Neuronal stem cell (in vitro differentiated cells): ENCODE results near the gene PACC1.

Experiments
- DNase-seq: peaks from one replicate; pipeline ENCODE4 v3.0.0-alpha.2; 2013; ENCODE audit warnings: low spot score
- H2AFZ ChIP-seq: one replicate; pipeline ENCODE4 v1.6.1; 2013; ENCODE audit warnings: mild to moderate bottlenecking, low read length, inconsistent platforms
- H2AK5ac ChIP-seq: 2 replicates; pipeline ENCODE4 v1.6.1; 2013; ENCODE audit warnings: low read depth, mild to moderate bottlenecking, inconsistent platforms, low read length, moderate library complexity, mixed read lengths
- H2BK120ac ChIP-seq: 2 replicates; pipeline ENCODE4 v1.6.1; 2013; ENCODE audit warnings: low read depth, mild to moderate bottlenecking, inconsistent platforms, low read length, moderate library complexity, mixed read lengths
- H2BK12ac ChIP-seq: one replicate; pipeline ENCODE4 v1.6.1; 2013; ENCODE audit warnings: low read length, inconsistent platforms
- H2BK15ac ChIP-seq: 2 replicates; pipeline ENCODE4 v1.6.1; 2013; ENCODE audit warnings: mild to moderate bottlenecking, low read length, inconsistent platforms, mixed read lengths
- H2BK5ac ChIP-seq: one replicate; pipeline ENCODE4 v1.6.1; 2013; ENCODE audit warnings: inconsistent platforms, mild to moderate bottlenecking, low read length, moderate library complexity
- H3K14ac ChIP-seq: one replicate; pipeline ENCODE4 v1.6.1; 2013; ENCODE audit warnings: low read length, inconsistent platforms
- H3K18ac ChIP-seq: 2 replicates; pipeline ENCODE4 v1.6.1; 2013; ENCODE audit warnings: low read length, inconsistent platforms
- H3K23ac ChIP-seq: 2 replicates; pipeline ENCODE4 v1.6.1; 2013; ENCODE audit warnings: low read depth, mild to moderate bottlenecking, mixed read lengths, low read length, inconsistent platforms; ENCODE audit not compliant: poor library complexity
- H3K27ac ChIP-seq: replicated peaks from 3 replicates; pipeline ENCODE4 v1.5.1; 2013; ENCODE audit warnings: low read length, inconsistent platforms
- H3K27me3 ChIP-seq, 3 experiments: 2 replicates each; pipeline ENCODE4 v1.6.1; 2013; ENCODE audit warnings: low read length in 3 of 3, mild to moderate bottlenecking in 2 of 3, inconsistent platforms in 1 of 3, low read depth in 1 of 3, mixed read lengths in 1 of 3, moderate library complexity in 1 of 3; ENCODE audit not compliant: control insufficient read depth in 3 of 3, insufficient read depth in 3 of 3
- H3K36me3 ChIP-seq, 2 donors: replicated peaks in 1 of 2; 2 replicates each; pipeline ENCODE4 v1.6.1; 2013; ENCODE audit warnings: low read length in 2 of 2; ENCODE audit not compliant: control insufficient read depth in 2 of 2, insufficient read depth in 2 of 2
- H3K4ac ChIP-seq: 2 replicates; pipeline ENCODE4 v1.6.1; 2013; ENCODE audit warnings: inconsistent platforms, mild to moderate bottlenecking, low read length, moderate library complexity
- H3K4me1 ChIP-seq, 2 donors: 1 replicate in 1 of 2; 2 replicates in 1 of 2; pipeline ENCODE4 v1.6.1; 2013; ENCODE audit warnings: low read length in 2 of 2, low read depth in 1 of 2; ENCODE audit not compliant: control insufficient read depth in 2 of 2, insufficient read depth in 1 of 2
- H3K4me2 ChIP-seq: one replicate; pipeline ENCODE4 v1.6.1; 2013; ENCODE audit warnings: mild to moderate bottlenecking, low read length, inconsistent platforms; ENCODE audit not compliant: insufficient read depth, poor library complexity, severe bottlenecking
- H3K4me3 ChIP-seq, 2 donors: 2 replicates each; pipeline ENCODE4 v1.5.1; 2013; ENCODE audit warnings: low read length in 2 of 2, mild to moderate bottlenecking in 2 of 2, inconsistent platforms in 1 of 2, moderate library complexity in 1 of 2
- H3K79me1 ChIP-seq: one replicate; pipeline ENCODE4 v1.6.1; 2013; ENCODE audit warnings: low read depth, mild to moderate bottlenecking, inconsistent platforms, low read length, moderate library complexity
- H3K9ac ChIP-seq: one replicate; pipeline ENCODE4 v1.6.1; 2013; ENCODE audit warnings: mild to moderate bottlenecking, low read depth, low read length, inconsistent platforms; ENCODE audit not compliant: poor library complexity
- H3K9me3 ChIP-seq, 2 donors: replicated peaks in 1 of 2; 2 replicates each; pipeline versions ENCODE3 to v1.6.1; 2013; ENCODE audit warnings: low read length in 2 of 2, mild to moderate bottlenecking in 2 of 2, inconsistent platforms in 1 of 2, low read depth in 1 of 2, mixed read lengths in 1 of 2, moderate library complexity in 1 of 2; ENCODE audit not compliant: control insufficient read depth in 2 of 2, insufficient read depth in 1 of 2
- H4K8ac ChIP-seq: one replicate; pipeline ENCODE4 v1.6.1; 2013; ENCODE audit warnings: low read depth, mild to moderate bottlenecking, inconsistent platforms, low read length, moderate library complexity
- H4K91ac ChIP-seq: one replicate; pipeline ENCODE4 v1.6.1; 2013; ENCODE audit warnings: low read length, low read depth, mild to moderate bottlenecking, inconsistent platforms; ENCODE audit not compliant: poor library complexity
- WGBS, 2 donors: extraction: QIAGEN DNeasy Blood & Tissue Kit; methylation state at CpG; one replicate each; pipeline ENCODE4 v1.1.7; 2013; ENCODE audit warnings: missing lambda C conversion rate in 2 of 2, mixed read lengths in 1 of 2; ENCODE audit not compliant: insufficient read length in 2 of 2, insufficient replicate concordance in 1 of 2; ENCODE audit errors: extremely low coverage in 2 of 2; 5-methylcytosine and 5-hydroxymethylcytosine counted together

Gene PACC1

GRCh38 chr1:212415107-212415841 lies 588 bp upstream of the PACC1 start:
- peak overlapping the region; percentile 5 for H3K18ac ChIP-seq

GRCh38 chr1:212413902-212414327 lies 771 bp downstream of the PACC1 start:
- H3K14ac ChIP-seq, result peak overlapping the region; percentile 71
- no peak overlapping the region for H4K8ac ChIP-seq
- peaks cover 0 to 8% of the 10 kb centered on the region in 2 donors for H3K4me1 ChIP-seq
- peak overlapping the region; percentile 37 for H2AK5ac ChIP-seq
- H2BK5ac ChIP-seq, result peak overlapping the region; percentile 27
- H3K27ac ChIP-seq, result no peak overlapping the region
- no peak overlapping the region for H3K4ac ChIP-seq
- no peak overlapping the region for H2BK12ac ChIP-seq
- no peak overlapping the region for H2BK120ac ChIP-seq
- no peak overlapping the region for H2BK15ac ChIP-seq
- peaks cover 18 to 35% of the 10 kb centered on the region in 2 donors for H3K36me3 ChIP-seq
- no peak for DNase-seq
- peak overlapping the region; percentile 95 to 96 for H3K4me3 ChIP-seq
- peak overlapping the region; percentile 90 for H3K18ac ChIP-seq
- WGBS, 2 donors, result no CpG with 5 or more reads among the region's 21 CpGs
- no peak overlapping the region for H4K91ac ChIP-seq
- peak overlapping the region; percentile 98 for H3K23ac ChIP-seq
- peaks cover 0 to 13% (median 0%) of the 10 kb centered on the region in 3 experiments for H3K27me3 ChIP-seq
- H3K79me1 ChIP-seq, result no peaks in the 10 kb centered on the region
- no peaks in the 10 kb centered on the region for H3K9me3 ChIP-seq
- H3K4me2 ChIP-seq, result peak overlapping the region; percentile 78
- peak overlapping the region; percentile 100 for H2AFZ ChIP-seq
- H3K9ac ChIP-seq, result peak overlapping the region; percentile 92

More at GRCh38 chr1:212415107-212415841, 588 bp upstream of the PACC1 start:
- H2BK15ac ChIP-seq, result no peak overlapping the region
- no peak overlapping the region for H4K91ac ChIP-seq
- peak overlapping the region in 1 of 2 donors; percentile 95 for H3K4me3 ChIP-seq
- H2BK120ac ChIP-seq, result no peak overlapping the region
- H2BK5ac ChIP-seq, result no peak overlapping the region
- H3K9me3 ChIP-seq, result no peaks in the 10 kb centered on the region
- H2AK5ac ChIP-seq, result no peak overlapping the region
- no peak overlapping the region for H3K4ac ChIP-seq
- peaks cover 6 to 21% of the 10 kb centered on the region in 2 donors for H3K36me3 ChIP-seq
- no peak overlapping the region for H3K27ac ChIP-seq
- peaks cover 0 to 8% of the 10 kb centered on the region in 2 donors for H3K4me1 ChIP-seq
- no CpG with 5 or more reads among the region's 13 CpGs for WGBS, 2 donors
- H3K4me2 ChIP-seq, result peak overlapping the region; percentile 78
- DNase-seq, result no peak
- H3K23ac ChIP-seq, result peak overlapping the region; percentile 98
- H2BK12ac ChIP-seq, result no peak overlapping the region
- H3K14ac ChIP-seq, result no peak overlapping the region
- no peak overlapping the region for H4K8ac ChIP-seq
- H3K27me3 ChIP-seq, result peaks cover 0 to 13% (median 0%) of the 10 kb centered on the region in 3 experiments
- no peak overlapping the region for H3K9ac ChIP-seq
- no peaks in the 10 kb centered on the region for H3K79me1 ChIP-seq
- peak overlapping the region; percentile 100 for H2AFZ ChIP-seq

- H3K4me3 ChIP-seq, result no peak overlapping the region
- H3K27me3 ChIP-seq, result peaks cover 0 to 13% (median 0%) of the 10 kb centered on the region in 3 experiments
- peaks cover 21 to 50% of the 10 kb centered on the region in 2 donors for H3K36me3 ChIP-seq
- no peak overlapping the region for H3K4ac ChIP-seq
- no peak overlapping the region for H2BK15ac ChIP-seq
- no peak overlapping the region for H3K23ac ChIP-seq
- H3K9ac ChIP-seq, result no peak overlapping the region
- no peak overlapping the region for H3K14ac ChIP-seq
- H3K27ac ChIP-seq, result no peak overlapping the region
- WGBS, 2 donors, result no CpG with 5 or more reads among the region's 3 CpGs
- H3K79me1 ChIP-seq, result no peaks in the 10 kb centered on the region
- no peak overlapping the region for H2BK120ac ChIP-seq
- no peak overlapping the region for H2AK5ac ChIP-seq
- H4K91ac ChIP-seq, result no peak overlapping the region
- H3K9me3 ChIP-seq, result no peaks in the 10 kb centered on the region
- no peak for DNase-seq
- no peak overlapping the region for H2BK12ac ChIP-seq
- no peak overlapping the region for H4K8ac ChIP-seq
- no peak overlapping the region for H2BK5ac ChIP-seq
- no peak overlapping the region for H3K18ac ChIP-seq
- H3K4me2 ChIP-seq, result no peak overlapping the region
- H2AFZ ChIP-seq, result no peak overlapping the region
- peaks cover 0 to 8% of the 10 kb centered on the region in 2 donors for H3K4me1 ChIP-seq
Measured at GRCh38 chr1:212412374-212412773, 2.3 kb downstream of the PACC1 start.

- Histone ChIP-seq H3K27ac (no peak overlapping the region), H3K4me3 (no peak overlapping the region), H3K9ac (no peak overlapping the region), H4K8ac (no peak overlapping the region), H3K36me3 (peaks cover 32 to 70% of the 10 kb centered on the region in 2 donors), H4K91ac (no peak overlapping the region), H3K14ac (no peak overlapping the region), H2BK12ac (no peak overlapping the region), H3K18ac (no peak overlapping the region), H3K4me2 (no peak overlapping the region), H3K27me3 (peaks cover 0 to 13% (median 0%) of the 10 kb centered on the region in 3 experiments), H3K4me1 (peaks cover 0 to 7% of the 10 kb centered on the region in 2 donors), H2AFZ (no peak overlapping the region), H3K9me3 (peaks cover 0 to 10% of the 10 kb centered on the region in 2 donors), H3K4ac (no peak overlapping the region), H3K23ac (no peak overlapping the region), H2BK120ac (no peak overlapping the region), H2BK15ac (no peak overlapping the region), H3K79me1 (no peaks in the 10 kb centered on the region), H2AK5ac (no peak overlapping the region), H2BK5ac (no peak overlapping the region)
- no CpG with 5 or more reads among the region's 8 CpGs for WGBS, 2 donors
- no peak for DNase-seq
Measured at GRCh38 chr1:212410231-212410820, 4.4 kb downstream of the PACC1 start.
